HEK293 (cell line): ENCODE results near the gene TMEM123.
A peak's percentile ranks its signal among the peaks of the same experiment; 100 is the strongest.

Source experiments
- CTCF ChIA-PET: fragments of 350-600 bp; formaldehyde crosslinking; extraction: SDS; loops from one replicate; lab custom pipeline; 2021; ENCODE audit warnings: antibody characterized with exemption; lab: Yijun Ruan, JAX
- POLR2A ChIA-PET: fragments of 300-600 bp; formaldehyde crosslinking; extraction: SDS; loops from one replicate; lab custom pipeline; 2020; ENCODE audit warnings: antibody characterized with exemption, inconsistent platforms; lab: Yijun Ruan, JAX
- H3K27ac ChIP-seq: fragments of 200-500 bp; sonication (Bioruptor generic); 2 replicates; pipeline ENCODE4 v1.5.1; 2014; ENCODE audit warnings: low read depth, low read length, control low read depth, inconsistent platforms; ENCODE audit errors: extremely low read depth
- H3K36me3 ChIP-seq, 2 experiments: fragments of 200-500 bp in 1 of 2; sonication (Bioruptor generic) in 1 of 2; 1 replicate in 1 of 2; 2 replicates in 1 of 2; pipeline ENCODE4 v1.5.1; 2014 to 2017; ENCODE audit warnings: inconsistent platforms in 2 of 2, low read length in 2 of 2; ENCODE audit not compliant: control insufficient read depth in 2 of 2, insufficient read depth in 1 of 2
- H3K4me1 ChIP-seq: fragments of 200-500 bp; sonication (Bioruptor generic); 2 replicates; pipeline ENCODE4 v1.5.1; 2014; ENCODE audit warnings: mild to moderate bottlenecking, low read length, inconsistent platforms; ENCODE audit not compliant: control insufficient read depth, insufficient read depth
- H3K4me3 ChIP-seq: 2 replicates; pipeline ENCODE4 v1.5.1; 2011; ENCODE audit warnings: low read depth, mild to moderate bottlenecking, control low read depth, low read length, moderate library complexity
- H3K9me3 ChIP-seq: fragments of 200-500 bp; sonication (Bioruptor generic); 2 replicates; pipeline ENCODE4 v1.5.1; 2014; ENCODE audit warnings: low read depth, low read length, inconsistent platforms; ENCODE audit not compliant: control insufficient read depth, insufficient read depth
- CTCF ChIP-seq: fragments of 450-650 bp; formaldehyde crosslinking; IDR thresholded peaks from 2 replicates; pipeline ENCODE4 v1.5.1; 2016; ENCODE audit warnings: missing biosample characterization, missing genetic modification characterization
- EGR2 ChIP-seq: fragments of 450-650 bp; formaldehyde crosslinking; IDR thresholded peaks from 2 replicates; pipeline ENCODE4 v1.5.1; 2016; ENCODE audit warnings: low read depth, missing biosample characterization, missing genetic modification characterization
- GFI1B ChIP-seq: fragments of 450-650 bp; formaldehyde crosslinking; IDR thresholded peaks from 2 replicates; pipeline ENCODE4 v1.5.1; 2016; ENCODE audit warnings: missing biosample characterization, missing genetic modification characterization
- GLI4 ChIP-seq: fragments of 450-650 bp; formaldehyde crosslinking; IDR thresholded peaks from 2 replicates; pipeline ENCODE4 v1.5.1; 2016; ENCODE audit warnings: missing biosample characterization, missing genetic modification characterization
- HOXA7 ChIP-seq: sonication (generic); formaldehyde crosslinking; IDR thresholded peaks from 2 replicates; pipeline ENCODE4 v1.8.1; 2022; ENCODE audit warnings: missing genetic modification reagents, borderline replicate concordance
- HOXC10 ChIP-seq: sonication (generic); formaldehyde crosslinking; IDR thresholded peaks from 2 replicates; pipeline ENCODE4 v1.8.1; 2023; ENCODE audit warnings: mild to moderate bottlenecking, missing genetic modification reagents
- PRDM1 ChIP-seq: fragments of 450-650 bp; formaldehyde crosslinking; IDR thresholded peaks from 2 replicates; pipeline ENCODE4; 2016; ENCODE audit warnings: missing biosample characterization, missing genetic modification characterization
- RBAK ChIP-seq: fragments of 450-650 bp; formaldehyde crosslinking; IDR thresholded peaks from 2 replicates; pipeline ENCODE4 v1.5.1; 2016; ENCODE audit warnings: missing biosample characterization, missing genetic modification characterization
- SCRT1 ChIP-seq: fragments of 450-650 bp; formaldehyde crosslinking; IDR thresholded peaks from 2 replicates; pipeline ENCODE4 v1.5.1; 2016; ENCODE audit warnings: missing biosample characterization, missing genetic modification characterization, borderline replicate concordance
- SCRT2 ChIP-seq: fragments of 450-650 bp; formaldehyde crosslinking; IDR thresholded peaks from 2 replicates; pipeline ENCODE4 v1.5.1; 2016; ENCODE audit warnings: missing biosample characterization, missing genetic modification characterization
- TCF7L2 ChIP-seq: IDR thresholded peaks from 2 replicates; pipeline ENCODE4 v1.6.1; 2011; ENCODE audit warnings: low read depth, mild to moderate bottlenecking, inconsistent platforms, low read length, moderate library complexity, borderline replicate concordance
- YY2 ChIP-seq: fragments of 450-650 bp; formaldehyde crosslinking; IDR thresholded peaks from 2 replicates; pipeline ENCODE4 v1.5.1; 2016; ENCODE audit warnings: missing biosample characterization, missing genetic modification characterization
- ZBTB10 ChIP-seq: fragments of 450-650 bp; formaldehyde crosslinking; IDR thresholded peaks from 2 replicates; pipeline ENCODE4 v1.5.1; 2016; ENCODE audit warnings: missing biosample characterization, missing genetic modification characterization
- ZBTB11 ChIP-seq: fragments of 450-650 bp; formaldehyde crosslinking; conservative IDR thresholded peaks from 2 replicates; pipeline ENCODE4 v1.5.1; 2016; ENCODE audit warnings: low read depth, missing biosample characterization, missing genetic modification characterization
- ZBTB48 ChIP-seq: fragments of 450-650 bp; formaldehyde crosslinking; IDR thresholded peaks from 2 replicates; pipeline ENCODE4 v1.5.1; 2016; ENCODE audit warnings: missing biosample characterization, missing genetic modification characterization
- ZFP37 ChIP-seq: fragments of 450-650 bp; formaldehyde crosslinking; IDR thresholded peaks from 2 replicates; pipeline ENCODE4 v1.5.1; 2016; ENCODE audit warnings: missing biosample characterization, missing genetic modification characterization
- ZNF132 ChIP-seq: fragments of 450-650 bp; formaldehyde crosslinking; IDR thresholded peaks from 2 replicates; pipeline ENCODE4 v1.5.1; 2017; ENCODE audit warnings: missing biosample characterization, missing genetic modification characterization, borderline replicate concordance
- ZNF140 ChIP-seq: fragments of 450-650 bp; formaldehyde crosslinking; IDR thresholded peaks from 2 replicates; pipeline ENCODE4 v1.5.1; 2016; ENCODE audit warnings: missing biosample characterization, missing genetic modification characterization
- ZNF335 ChIP-seq: fragments of 450-650 bp; formaldehyde crosslinking; conservative IDR thresholded peaks from 2 replicates; pipeline ENCODE4 v1.5.1; 2016; ENCODE audit warnings: missing biosample characterization, missing genetic modification characterization
- ZNF37A ChIP-seq: fragments of 450-650 bp; IDR thresholded peaks from 2 replicates; pipeline ENCODE4 v1.5.1; 2018; ENCODE audit warnings: missing biosample characterization, missing genetic modification characterization
- ZNF558 ChIP-seq: fragments of 450-650 bp; formaldehyde crosslinking; IDR thresholded peaks from 2 replicates; pipeline ENCODE4 v1.5.1; 2016; ENCODE audit warnings: missing biosample characterization, missing genetic modification characterization
- ZNF585B ChIP-seq: fragments of 450-650 bp; formaldehyde crosslinking; IDR thresholded peaks from 2 replicates; pipeline ENCODE4 v1.5.1; 2016; ENCODE audit warnings: missing biosample characterization, missing genetic modification characterization
- ZNF623 ChIP-seq: fragments of 450-650 bp; formaldehyde crosslinking; IDR thresholded peaks from 2 replicates; pipeline ENCODE4 v1.5.1; 2016; ENCODE audit warnings: missing biosample characterization, missing genetic modification characterization
- ZNF660 ChIP-seq: fragments of 450-650 bp; IDR thresholded peaks from 2 replicates; pipeline ENCODE4 v1.5.1; 2018; ENCODE audit warnings: missing biosample characterization, mild to moderate bottlenecking, missing genetic modification characterization
- ZNF785 ChIP-seq: fragments of 450-650 bp; formaldehyde crosslinking; IDR thresholded peaks from 2 replicates; pipeline ENCODE4 v1.5.1; 2016; ENCODE audit warnings: missing biosample characterization, missing genetic modification characterization
- ZSCAN23 ChIP-seq: fragments of 450-650 bp; formaldehyde crosslinking; IDR thresholded peaks from 2 replicates; pipeline ENCODE4 v1.5.1; 2016; ENCODE audit warnings: missing biosample characterization, missing genetic modification characterization
- TF ChIP-seq, protein P1 (sequence below): fragments of 450-650 bp; formaldehyde crosslinking; IDR thresholded peaks from 2 replicates; pipeline ENCODE4 v1.5.1; 2016; ENCODE audit warnings: missing biosample characterization, missing genetic modification characterization

Gene TMEM123

DNA sequence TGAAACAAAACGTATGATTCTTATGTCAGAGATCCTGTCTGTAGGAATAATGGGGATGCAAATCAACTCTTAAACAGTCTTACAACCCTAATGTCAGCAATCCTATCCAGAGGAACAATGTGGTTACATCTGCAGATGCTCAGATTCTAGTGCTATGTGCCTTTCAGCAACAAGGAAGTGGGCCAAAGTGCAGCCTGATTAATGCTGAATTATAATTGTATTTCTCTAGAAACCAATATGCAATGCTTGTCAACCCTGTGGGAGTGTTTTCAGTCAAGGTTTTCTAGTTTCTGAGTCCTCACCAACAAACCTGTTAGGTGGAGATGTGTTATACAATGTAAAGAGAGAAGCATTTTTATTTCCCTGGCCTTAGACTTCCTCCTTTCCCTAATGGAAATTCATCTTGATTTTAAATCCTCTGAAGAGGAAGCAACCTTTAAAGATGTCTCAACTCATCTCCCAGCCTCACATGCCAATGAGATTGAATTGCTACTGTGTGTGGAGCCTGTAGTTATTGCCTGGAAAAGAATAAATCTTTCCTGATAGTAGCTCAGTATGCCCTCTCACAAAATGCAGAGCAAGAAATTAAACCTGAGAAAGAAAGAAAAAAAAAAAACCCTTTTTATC is 26.2 kb upstream of the TMEM123 start:
- no peaks in the 10 kb centered on the region for H3K4me1 ChIP-seq
- POLR2A ChIA-PET = no interaction called here

DNA sequence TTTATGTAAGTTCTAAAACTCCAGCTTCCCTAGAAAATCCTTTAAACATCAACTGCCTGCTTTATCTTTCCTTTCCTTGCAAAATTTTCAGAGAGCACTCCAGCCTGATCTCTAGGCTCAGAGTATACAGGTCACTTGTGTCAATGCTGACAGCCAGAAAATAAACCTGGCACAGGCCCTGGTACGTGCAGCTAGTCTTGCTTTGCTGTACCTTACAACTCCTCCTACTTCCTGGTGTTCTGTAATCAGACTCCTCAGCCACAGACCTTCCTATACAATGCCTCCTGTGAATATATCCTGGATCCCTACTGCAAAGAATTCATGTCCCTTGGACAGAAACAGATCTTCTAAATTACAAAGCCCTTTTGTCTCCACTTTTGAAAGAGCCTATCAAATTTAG is 24.2 kb upstream of the TMEM123 start:
- Histone ChIP-seq H3K9me3 (no peaks in the 10 kb centered on the region), H3K36me3 (no peaks in the 10 kb centered on the region), H3K4me3 (no peak overlapping the region), H3K4me1 (no peaks in the 10 kb centered on the region), H3K27ac (no peak overlapping the region)
- POLR2A ChIA-PET = interaction anchor here (1.0 kb wide), 1 partner anchor 11 kb away, joined by 5 read pairs; no protein-coding TSS in a partner anchor
- CTCF ChIA-PET = interaction anchor here (0.8 to 2.8 kb wide), 3 partner anchors 16 to 188 kb away, joined by 3 to 11 read pairs (median 5); no protein-coding TSS in a partner anchor
- TF ChIP-seq PRDM1 (tag by site-specific recombination) (no peak), SCRT1 (no peak), ZNF335 (peak; percentile 56), GLI4 (no peak), TCF7L2 (no peak), ZBTB10 (tag by site-specific recombination) (no peak), ZNF132 (tag by site-specific recombination) (no peak), ZNF140 (no peak), EGR2 (tag by site-specific recombination) (no peak), ZBTB11 (tag by site-specific recombination) (0 out of 2 replicates have a peak, but pooled peaks have one; percentile 31), RBAK (tag by site-specific recombination) (no peak), ZNF585B (no peak), YY2 (tag by site-specific recombination) (no peak), CTCF (tag by site-specific recombination) (no peak), ZSCAN23 (no peak), ZNF660 (tag by site-specific recombination) (no peak), ZBTB48 (tag by site-specific recombination) (0 out of 2 replicates have a peak, but pooled peaks have one; percentile 35), HOXC10 (CRISPR knock-in tag) (no peak)
- TF ChIP-seq, protein P1, sequence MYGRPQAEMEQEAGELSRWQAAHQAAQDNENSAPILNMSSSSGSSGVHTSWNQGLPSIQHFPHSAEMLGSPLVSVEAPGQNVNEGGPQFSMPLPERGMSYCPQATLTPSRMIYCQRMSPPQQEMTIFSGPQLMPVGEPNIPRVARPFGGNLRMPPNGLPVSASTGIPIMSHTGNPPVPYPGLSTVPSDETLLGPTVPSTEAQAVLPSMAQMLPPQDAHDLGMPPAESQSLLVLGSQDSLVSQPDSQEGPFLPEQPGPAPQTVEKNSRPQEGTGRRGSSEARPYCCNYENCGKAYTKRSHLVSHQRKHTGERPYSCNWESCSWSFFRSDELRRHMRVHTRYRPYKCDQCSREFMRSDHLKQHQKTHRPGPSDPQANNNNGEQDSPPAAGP (tag by site-specific recombination) = no peak

More for the DNA sequence above, 26.2 kb upstream of the TMEM123 start:
- H3K4me3 ChIP-seq = no peak overlapping the region
- H3K9me3 ChIP-seq = no peaks in the 10 kb centered on the region
- no peak overlapping the region for H3K27ac ChIP-seq
- TF ChIP-seq ZFP37 (tag by site-specific recombination) (no peak), HOXA7 (CRISPR knock-in tag) (no peak), ZNF558 (no peak), SCRT2 (tag by site-specific recombination) (no peak), ZNF37A (no peak), ZNF623 (tag by site-specific recombination) (no peak), ZNF785 (tag by site-specific recombination) (no peak), GFI1B (tag by site-specific recombination) (no peak)
- H3K36me3 ChIP-seq = no peaks in the 10 kb centered on the region
- CTCF ChIA-PET = interaction anchor here (0.7 kb wide), 1 partner anchor 173 kb away, joined by 3 read pairs; no protein-coding TSS in a partner anchor
